Endothelial cell of umbilical vein (primary cell): ENCODE results near the gene RBM5.

Experiments used
- EZH2 ChIP-seq: IDR thresholded peaks from 2 replicates; pipeline ENCODE4 v1.6.1; 2012; ENCODE audit warnings: borderline replicate concordance, low read depth, mild to moderate bottlenecking, moderate library complexity, low read length, inconsistent platforms; ENCODE audit not compliant: severe bottlenecking
- FOS ChIP-seq: IDR thresholded peaks from 2 replicates; pipeline ENCODE4 v1.6.1; 2011; ENCODE audit warnings: mild to moderate bottlenecking, low read length, moderate library complexity, borderline replicate concordance; ENCODE audit not compliant: insufficient read depth
- GATA2 ChIP-seq: IDR thresholded peaks from 2 replicates; pipeline ENCODE4 v1.7.0; 2011; ENCODE audit warnings: low read depth, mild to moderate bottlenecking, moderate library complexity, mixed read lengths, low read length; ENCODE audit not compliant: insufficient read length, insufficient read depth
- JUN ChIP-seq: IDR thresholded peaks from 2 replicates; pipeline ENCODE4 v1.6.1; 2011; ENCODE audit warnings: borderline replicate concordance, low read depth; ENCODE audit not compliant: insufficient read length, insufficient read depth
- MYC ChIP-seq: IDR thresholded peaks from one replicate; pipeline ENCODE4 v1.6.1; 2011; ENCODE audit warnings: mild to moderate bottlenecking, low read depth, low read length
- POLR2A ChIP-seq: IDR thresholded peaks from 2 replicates; pipeline ENCODE4 v1.6.1; 2012; ENCODE audit warnings: low read depth, mild to moderate bottlenecking, control low read depth, low read length
- POLR2AphosphoS5 ChIP-seq: IDR thresholded peaks from 2 replicates; pipeline ENCODE4 v1.6.1; 2012; ENCODE audit warnings: low read depth, mild to moderate bottlenecking, control low read depth, low read length, moderate library complexity; ENCODE audit not compliant: insufficient read depth
- TF ChIP-seq, protein P1 (sequence below), 2 donors: IDR thresholded peaks; 1 replicate in 1 of 2; 2 replicates in 1 of 2; pipeline ENCODE4 v1.5.1; 2011; ENCODE audit warnings: low read length in 2 of 2, mild to moderate bottlenecking in 2 of 2, moderate library complexity in 2 of 2, control low read depth in 1 of 2, inconsistent platforms in 1 of 2, low read depth in 1 of 2; ENCODE audit not compliant: insufficient read depth in 1 of 2; ENCODE audit errors: extremely low read depth in 1 of 2
- TF ChIP-seq, protein P2 (sequence below): IDR thresholded peaks from 2 replicates; pipeline ENCODE4 v1.6.1; 2011; ENCODE audit not compliant: insufficient read depth, insufficient read length

DNA sequence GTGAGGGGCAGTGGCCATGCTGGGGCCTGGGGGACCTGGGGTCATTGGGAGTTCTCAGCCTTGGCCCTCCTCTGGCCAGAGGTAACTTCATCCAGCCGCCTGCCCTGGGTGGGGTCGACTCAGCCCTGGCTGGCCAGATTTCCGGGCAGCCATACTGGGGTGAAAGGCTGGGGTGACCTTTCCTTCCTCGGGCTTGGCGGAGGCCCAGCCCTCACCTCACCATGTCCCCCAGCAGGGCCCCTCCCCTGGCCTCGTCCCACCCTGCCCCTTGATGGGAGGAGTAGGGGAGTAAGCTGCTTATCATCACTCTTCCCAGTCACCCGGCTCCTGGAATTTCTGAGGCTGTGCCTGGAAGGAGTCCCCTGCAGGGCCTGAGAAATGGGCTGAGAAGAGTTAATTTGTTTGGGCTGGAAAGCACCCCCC lies 71.9 kb downstream of the RBM5 start:
- TF ChIP-seq, protein P1, sequence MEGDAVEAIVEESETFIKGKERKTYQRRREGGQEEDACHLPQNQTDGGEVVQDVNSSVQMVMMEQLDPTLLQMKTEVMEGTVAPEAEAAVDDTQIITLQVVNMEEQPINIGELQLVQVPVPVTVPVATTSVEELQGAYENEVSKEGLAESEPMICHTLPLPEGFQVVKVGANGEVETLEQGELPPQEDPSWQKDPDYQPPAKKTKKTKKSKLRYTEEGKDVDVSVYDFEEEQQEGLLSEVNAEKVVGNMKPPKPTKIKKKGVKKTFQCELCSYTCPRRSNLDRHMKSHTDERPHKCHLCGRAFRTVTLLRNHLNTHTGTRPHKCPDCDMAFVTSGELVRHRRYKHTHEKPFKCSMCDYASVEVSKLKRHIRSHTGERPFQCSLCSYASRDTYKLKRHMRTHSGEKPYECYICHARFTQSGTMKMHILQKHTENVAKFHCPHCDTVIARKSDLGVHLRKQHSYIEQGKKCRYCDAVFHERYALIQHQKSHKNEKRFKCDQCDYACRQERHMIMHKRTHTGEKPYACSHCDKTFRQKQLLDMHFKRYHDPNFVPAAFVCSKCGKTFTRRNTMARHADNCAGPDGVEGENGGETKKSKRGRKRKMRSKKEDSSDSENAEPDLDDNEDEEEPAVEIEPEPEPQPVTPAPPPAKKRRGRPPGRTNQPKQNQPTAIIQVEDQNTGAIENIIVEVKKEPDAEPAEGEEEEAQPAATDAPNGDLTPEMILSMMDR (IDR thresholded peaks at IDR 0.05; ENCODE audit: extremely low read depth in 1 of 2, insufficient read depth in 1 of 2, low read depth in 1 of 2, low read length in 2 of 2): no peak
- no peak for TF ChIP-seq EZH2
- peak; percentile 1 for TF ChIP-seq POLR2A
- TF ChIP-seq, protein P2, sequence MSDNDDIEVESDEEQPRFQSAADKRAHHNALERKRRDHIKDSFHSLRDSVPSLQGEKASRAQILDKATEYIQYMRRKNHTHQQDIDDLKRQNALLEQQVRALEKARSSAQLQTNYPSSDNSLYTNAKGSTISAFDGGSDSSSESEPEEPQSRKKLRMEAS: no peak
- no peak for TF ChIP-seq GATA2
- TF ChIP-seq POLR2AphosphoS5: peak; percentile 36
- TF ChIP-seq FOS: no peak
- no peak for TF ChIP-seq JUN
- no peak for TF ChIP-seq MYC
